Activated naive CD4-positive, alpha-beta T cell treated with anti-CD3 and anti-CD28 coated beads, Interleukin-2, amount 50 U/mL, for 72 hours (primary cell): ENCODE results near the gene GTF3C5. TPM values are rescaled to one million over a fixed set of nuclear protein-coding genes. Genes with fewer than 3 reads are reported as not detected.
"Not testable (repeated sequence)": the region's sequence is repeated elsewhere in the genome, so short reads cannot be mapped to it uniquely, and the experiment has no call there.

Source experiments
- ATAC-seq, 2 donors: fragments of 150-1000 bp; cut with Tn5 transposase; 2 replicates each; pipeline ENCODE4 v1.10.0; 2021; ENCODE audit warnings: mild to moderate bottlenecking in 2 of 2, moderate library complexity in 2 of 2
- DNase-seq, 2 donors: peaks; one replicate each; pipeline ENCODE4 v3.0.0; 2021 to 2022; ENCODE audit warnings: low spot score in 2 of 2
- H3K27ac Mint-ChIP-seq, 2 donors: one replicate each; pipeline ENCODE4 v1.8.0; 2022; ENCODE audit warnings: mild to moderate bottlenecking in 2 of 2, mixed read lengths in 2 of 2
- H3K36me3 Mint-ChIP-seq, 2 donors: one replicate each; pipeline ENCODE4 v1.8.0; 2022; ENCODE audit warnings: mixed read lengths in 2 of 2
- H3K9me3 Mint-ChIP-seq, 2 donors: one replicate each; pipeline ENCODE4 v1.8.0; 2022; ENCODE audit warnings: mixed read lengths in 2 of 2
- total RNA-seq, 2 donors: library from RNA; stranded (reverse); gene quantifications; one replicate each; pipeline ENCODE4 v1.2.3, GENCODE V29; 2022

GTF3C5 gene
- total RNA-seq, 2 donors from 2014 or later, result 104 to 194 TPM

- H3K27ac Mint-ChIP-seq, result no peak overlapping the region
- DNase-seq, result no peak
Measured at GRCh38 chr9:132991351-132992300, 39.2 kb upstream of the GTF3C5 start.

GRCh38 chr9:132993511-132993939 is 37.3 kb upstream of the GTF3C5 start:
- peaks cover 0 to 6% of the 10 kb centered on the region in 2 donors for H3K9me3 Mint-ChIP-seq
- DNase-seq, result no peak
- H3K27ac Mint-ChIP-seq, result no peak overlapping the region
- H3K36me3 Mint-ChIP-seq, result no peaks in the 10 kb centered on the region
- ATAC-seq, result no peak

More at GRCh38 chr9:132991351-132992300, 39.2 kb upstream of the GTF3C5 start:
- ATAC-seq, result no peak
- no peaks in the 10 kb centered on the region for H3K36me3 Mint-ChIP-seq
- peaks cover 0 to 6% of the 10 kb centered on the region in 2 donors for H3K9me3 Mint-ChIP-seq

- Mint-ChIP-seq H3K9me3 (peaks cover 0 to 6% of the 10 kb centered on the region in 2 donors), H3K36me3 (no peaks in the 10 kb centered on the region), H3K27ac (peak overlapping the region in 1 of 2 donors; percentile 89)
- DNase-seq, result no peak
- ATAC-seq, result peak; percentile 33 to 55
Measured at GRCh38 chr9:132994410-132995120, 36.2 kb upstream of the GTF3C5 start.

GRCh38 chr9:132995121-132995420 is 35.7 kb upstream of the GTF3C5 start:
- no peak for ATAC-seq
- H3K36me3 Mint-ChIP-seq, result no peaks in the 10 kb centered on the region

GRCh38 chr9:132995879-132996278 is 34.9 kb upstream of the GTF3C5 start:
- Mint-ChIP-seq H3K9me3 (no peaks in the 10 kb centered on the region), H3K36me3 (no peaks in the 10 kb centered on the region), H3K27ac (no peak overlapping the region)
- no peak for DNase-seq
- ATAC-seq, result no peak

More at GRCh38 chr9:132995121-132995420, 35.7 kb upstream of the GTF3C5 start:
- no peak for DNase-seq
- Mint-ChIP-seq H3K9me3 (peaks cover 0 to 5% of the 10 kb centered on the region in 2 donors), H3K27ac (no peak overlapping the region)

GRCh38 chr9:132996526-132996925 is 34.3 kb upstream of the GTF3C5 start:
- DNase-seq (no peak), ATAC-seq (no peak)
- Mint-ChIP-seq H3K9me3 (no peaks in the 10 kb centered on the region), H3K27ac (no peak overlapping the region), H3K36me3 (no peaks in the 10 kb centered on the region)

- no peak overlapping the region for H3K27ac Mint-ChIP-seq
- H3K36me3 Mint-ChIP-seq, result no peaks in the 10 kb centered on the region
- no peaks in the 10 kb centered on the region for H3K9me3 Mint-ChIP-seq
- ATAC-seq, result no peak
- DNase-seq, result no peak
Measured at GRCh38 chr9:132997591-132997990, 33.2 kb upstream of the GTF3C5 start.

GRCh38 chr9:132998221-132998620 is 32.6 kb upstream of the GTF3C5 start:
- H3K27ac Mint-ChIP-seq, H3K9me3 Mint-ChIP-seq, DNase-seq, H3K36me3 Mint-ChIP-seq, ATAC-seq: not testable (repeated sequence)

- no peak for DNase-seq
- H3K9me3 Mint-ChIP-seq, result no peaks in the 10 kb centered on the region
- no peaks in the 10 kb centered on the region for H3K36me3 Mint-ChIP-seq
- no peak for ATAC-seq
- no peak overlapping the region for H3K27ac Mint-ChIP-seq
Measured at GRCh38 chr9:132998831-132999635, 31.8 kb upstream of the GTF3C5 start.

GRCh38 chr9:133002147-133003070 is 28.4 kb upstream of the GTF3C5 start:
- H3K9me3 Mint-ChIP-seq, result no peaks in the 10 kb centered on the region
- H3K36me3 Mint-ChIP-seq, result no peaks in the 10 kb centered on the region
- no peak overlapping the region for H3K27ac Mint-ChIP-seq
- DNase-seq (no peak), ATAC-seq (no peak)

GRCh38 chr9:133003071-133003461 is 27.7 kb upstream of the GTF3C5 start:
- Mint-ChIP-seq H3K27ac (no peak overlapping the region), H3K36me3 (no peaks in the 10 kb centered on the region), H3K9me3 (no peaks in the 10 kb centered on the region)
- DNase-seq (no peak), ATAC-seq (no peak)

GRCh38 chr9:133003671-133004090 is 27.1 kb upstream of the GTF3C5 start:
- Mint-ChIP-seq H3K27ac (no peak overlapping the region), H3K36me3 (no peaks in the 10 kb centered on the region), H3K9me3 (no peaks in the 10 kb centered on the region)
- no peak for DNase-seq
- ATAC-seq, result no peak

- no peak for DNase-seq
- no peaks in the 10 kb centered on the region for H3K9me3 Mint-ChIP-seq
- no peak overlapping the region for H3K27ac Mint-ChIP-seq
- H3K36me3 Mint-ChIP-seq, result no peaks in the 10 kb centered on the region
- ATAC-seq, result no peak
Measured at GRCh38 chr9:133004091-133004998, 26.5 kb upstream of the GTF3C5 start.

GRCh38 chr9:133004999-133005760 is 25.6 kb upstream of the GTF3C5 start:
- Mint-ChIP-seq H3K9me3 (no peaks in the 10 kb centered on the region), H3K27ac (no peak overlapping the region), H3K36me3 (no peaks in the 10 kb centered on the region)
- ATAC-seq (no peak), DNase-seq (no peak)
